Endothelial cell of umbilical vein (primary cell): ENCODE measurements around the gene HLA-DPA1. TPM values are rescaled to one million over a fixed set of nuclear protein-coding genes. Genes with fewer than 3 reads are reported as not detected.

ENCODE experiments used
- BruUV-seq: library from RNA; stranded (reverse); fragments of 400-500 nt; replicated peaks from 2 replicates; lab custom pipeline; 2021; lab: Mats Ljungman, UMichigan
- CTCF ChIA-PET: fragments of 300-600, 350-600 bp; sonication (Branson Sonifier 250); formaldehyde crosslinking; loops from one replicate; lab custom pipeline; 2021; ENCODE audit warnings: antibody characterized with exemption, inconsistent platforms; lab: Charles Lee
- POLR2A ChIA-PET: fragments of 300-600, 350-600 bp; sonication (Branson Sonifier 250); formaldehyde crosslinking; loops from one replicate; lab custom pipeline; 2021; ENCODE audit warnings: antibody characterized with exemption, inconsistent platforms; lab: Charles Lee
- DNase-seq: peaks from one replicate; pipeline ENCODE4 v3.0.0-alpha.2; 2011; ENCODE audit warnings: low read depth, low spot score
- FAIRE-seq: peaks from 2 replicates; lab custom pipeline; 2011; peaks lifted over from hg19 to GRCh38; lab: Jason Lieb, UNC
- H2AFZ ChIP-seq: 2 replicates; pipeline ENCODE4 v1.6.0; 2012; ENCODE audit warnings: low read depth, low read length, control low read depth, inconsistent platforms
- H3K27ac ChIP-seq: 2 replicates; pipeline ENCODE4 v1.5.1; 2011; ENCODE audit warnings: low read depth, mild to moderate bottlenecking, control low read depth, low read length, moderate library complexity; ENCODE audit not compliant: insufficient read depth
- H3K27me3 ChIP-seq, 2 experiments: 2 replicates each; pipeline versions ENCODE4 v1.6.0 to v1.6.1; 2011; ENCODE audit warnings: low read length in 2 of 2, mixed read lengths in 1 of 2; ENCODE audit not compliant: control insufficient read depth in 2 of 2, insufficient read depth in 2 of 2
- H3K36me3 ChIP-seq, 2 experiments: 2 replicates in 1 of 2; 3 replicates in 1 of 2; pipeline ENCODE4 v1.5.1; 2011; ENCODE audit warnings: low read length in 2 of 2, mild to moderate bottlenecking in 1 of 2, moderate library complexity in 1 of 2; ENCODE audit not compliant: control insufficient read depth in 2 of 2, insufficient read depth in 2 of 2; ENCODE audit errors: extremely low read depth in 1 of 2
- H3K4me1 ChIP-seq: 3 replicates; pipeline ENCODE4 v1.5.1; 2011; ENCODE audit warnings: mild to moderate bottlenecking, low read length; ENCODE audit not compliant: control insufficient read depth, insufficient read depth; ENCODE audit errors: extremely low read depth
- H3K4me2 ChIP-seq: 2 replicates; pipeline ENCODE4 v1.6.1; 2011; ENCODE audit warnings: low read length, control low read depth, mixed read lengths; ENCODE audit not compliant: insufficient read depth
- H3K4me3 ChIP-seq, 3 experiments: fragments of 200-600 bp in 1 of 3; sonication (generic), shearing (Covaris generic) in 1 of 3; replicated peaks in 1 of 3; 2 replicates each; pipeline ENCODE4 v1.5.1; 2011 to 2016; ENCODE audit warnings: control low read depth in 3 of 3, low read length in 3 of 3, mild to moderate bottlenecking in 2 of 3, inconsistent platforms in 1 of 3, low read depth in 1 of 3, moderate library complexity in 1 of 3; ENCODE audit not compliant: insufficient read depth in 1 of 3
- H3K79me2 ChIP-seq: 2 replicates; pipeline ENCODE4 v1.6.0; 2012; ENCODE audit warnings: low read length, inconsistent platforms; ENCODE audit not compliant: control insufficient read depth, insufficient read depth
- H3K9ac ChIP-seq: replicated peaks from 2 replicates; pipeline ENCODE3; 2011; ENCODE audit warnings: low read length, control low read depth; ENCODE audit not compliant: insufficient read depth; ENCODE audit errors: extremely low read depth
- H3K9me1 ChIP-seq: replicated peaks from 3 replicates; pipeline ENCODE4 v1.6.0; 2011; ENCODE audit warnings: mild to moderate bottlenecking, low read length; ENCODE audit not compliant: control insufficient read depth, insufficient read depth; ENCODE audit errors: extremely low read depth
- H3K9me3 ChIP-seq: replicated peaks from 2 replicates; pipeline ENCODE4 v1.5.1; 2012; ENCODE audit warnings: low read length, inconsistent platforms; ENCODE audit not compliant: control insufficient read depth, insufficient read depth
- H4K20me1 ChIP-seq: replicated peaks from 2 replicates; pipeline ENCODE3; 2011; ENCODE audit warnings: mild to moderate bottlenecking, low read length; ENCODE audit not compliant: control insufficient read depth, insufficient read depth; ENCODE audit errors: extremely low read depth
- EZH2 ChIP-seq: IDR thresholded peaks from 2 replicates; pipeline ENCODE4 v1.6.1; 2012; ENCODE audit warnings: borderline replicate concordance, low read depth, mild to moderate bottlenecking, moderate library complexity, low read length, inconsistent platforms; ENCODE audit not compliant: severe bottlenecking
- FOS ChIP-seq: IDR thresholded peaks from 2 replicates; pipeline ENCODE4 v1.6.1; 2011; ENCODE audit warnings: mild to moderate bottlenecking, low read length, moderate library complexity, borderline replicate concordance; ENCODE audit not compliant: insufficient read depth
- GATA2 ChIP-seq: IDR thresholded peaks from 2 replicates; pipeline ENCODE4 v1.7.0; 2011; ENCODE audit warnings: low read depth, mild to moderate bottlenecking, moderate library complexity, mixed read lengths, low read length; ENCODE audit not compliant: insufficient read length, insufficient read depth
- JUN ChIP-seq: IDR thresholded peaks from 2 replicates; pipeline ENCODE4 v1.6.1; 2011; ENCODE audit warnings: borderline replicate concordance, low read depth; ENCODE audit not compliant: insufficient read length, insufficient read depth
- MYC ChIP-seq: IDR thresholded peaks from one replicate; pipeline ENCODE4 v1.6.1; 2011; ENCODE audit warnings: mild to moderate bottlenecking, low read depth, low read length
- POLR2A ChIP-seq: IDR thresholded peaks from 2 replicates; pipeline ENCODE4 v1.6.1; 2012; ENCODE audit warnings: low read depth, mild to moderate bottlenecking, control low read depth, low read length
- POLR2AphosphoS5 ChIP-seq: IDR thresholded peaks from 2 replicates; pipeline ENCODE4 v1.6.1; 2012; ENCODE audit warnings: low read depth, mild to moderate bottlenecking, control low read depth, low read length, moderate library complexity; ENCODE audit not compliant: insufficient read depth
- dilution Hi-C: fragments of 300-500 bp; cut with MboI; formaldehyde crosslinking; loops from one replicate; pipeline ENCODE4 v1.15.0; 2019; ENCODE audit warnings: low sequenced_read_pairs; ENCODE audit not compliant: extremely low pct_ligation_motif_present
- intact Hi-C: fragments of 100-400 bp; cut with micrococcal nuclease; formaldehyde crosslinking; loops from one replicate; pipeline ENCODE4 v1.10.0; 2022
- polyA plus RNA-seq, 4 experiments: library from polyadenylated mRNA; depleted of rRNA in 3 of 4; stranded (reverse) in 3 of 4; unstranded in 1 of 4; fragments of >200 nt; gene quantifications; 2 replicates each; pipeline versions ENCODE4 v1.2.1 to v1.2.3, GENCODE V29; 2011 to 2012; ENCODE audit warnings: missing spikeins in 1 of 4
- total RNA-seq: library from RNA; stranded (reverse); gene quantifications from 2 replicates; pipeline ENCODE4 v1.2.3, GENCODE V29; 2021
- TF ChIP-seq, protein P1 (sequence below), 2 donors: IDR thresholded peaks; 1 replicate in 1 of 2; 2 replicates in 1 of 2; pipeline ENCODE4 v1.5.1; 2011; ENCODE audit warnings: low read length in 2 of 2, mild to moderate bottlenecking in 2 of 2, moderate library complexity in 2 of 2, control low read depth in 1 of 2, inconsistent platforms in 1 of 2, low read depth in 1 of 2; ENCODE audit not compliant: insufficient read depth in 1 of 2; ENCODE audit errors: extremely low read depth in 1 of 2
- TF ChIP-seq, protein P2 (sequence below): IDR thresholded peaks from 2 replicates; pipeline ENCODE4 v1.6.1; 2011; ENCODE audit not compliant: insufficient read depth, insufficient read length

The HLA-DPA1 gene
- total and polyA plus RNA-seq, 2 donors (not counting 3 experiments of a cell fraction or from before 2014, with no cell fraction given) = 23.2 TPM; not detected in 1

DNA sequence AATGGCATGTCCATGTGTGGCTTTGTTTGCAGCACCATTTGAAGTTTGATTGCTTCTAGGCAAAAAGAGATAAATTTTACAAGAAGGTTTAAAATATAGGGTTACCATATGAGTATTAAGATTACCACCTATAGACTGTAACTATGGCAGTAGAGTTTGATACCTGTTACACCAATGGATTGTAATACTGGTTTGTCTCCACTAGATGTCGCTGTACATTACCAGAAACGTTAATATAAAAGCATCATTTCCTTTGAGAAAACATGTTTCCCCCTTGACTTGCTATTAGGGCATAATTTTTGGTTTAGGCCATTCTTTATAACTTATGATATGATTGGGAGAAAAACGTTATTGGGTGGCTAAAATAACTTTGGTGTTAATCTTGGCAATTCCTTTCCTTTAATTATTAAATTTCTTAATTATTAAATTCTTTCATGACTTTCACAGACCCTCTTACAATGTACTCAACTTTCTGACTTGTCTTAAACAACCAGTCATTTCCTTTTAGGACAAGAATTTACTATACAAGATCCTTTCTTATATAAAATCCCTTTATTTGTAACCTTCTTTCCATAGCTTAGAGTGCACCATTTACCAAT, 45.2 kb upstream of the HLA-DPA1 start:
- Histone ChIP-seq H3K9me3 (no peaks in the 10 kb centered on the region), H3K9ac (no peak overlapping the region), H3K36me3 (no peaks in the 10 kb centered on the region), H3K27me3 (peaks cover 44 to 46% of the 10 kb centered on the region in 2 experiments), H3K4me1 (no peaks in the 10 kb centered on the region), H3K79me2 (no peaks in the 10 kb centered on the region), H3K4me3 (no peak overlapping the region), H3K27ac (no peak overlapping the region), H3K4me2 (no peak overlapping the region), H2AFZ (no peak overlapping the region), H3K9me1 (no peaks in the 10 kb centered on the region), H4K20me1 (no peaks in the 10 kb centered on the region)
- BruUV-seq = no TSS peak
- dilution Hi-C loops (no loop called here), intact Hi-C loops (loop anchor here (1.0 kb wide), 3 partner anchors 79 to 227 kb away; no protein-coding TSS in a partner anchor)
- DNase-seq (peak; percentile 57), FAIRE-seq (peak; percentile 87)
- TF ChIP-seq EZH2 = no peak
- TF ChIP-seq, protein P1, sequence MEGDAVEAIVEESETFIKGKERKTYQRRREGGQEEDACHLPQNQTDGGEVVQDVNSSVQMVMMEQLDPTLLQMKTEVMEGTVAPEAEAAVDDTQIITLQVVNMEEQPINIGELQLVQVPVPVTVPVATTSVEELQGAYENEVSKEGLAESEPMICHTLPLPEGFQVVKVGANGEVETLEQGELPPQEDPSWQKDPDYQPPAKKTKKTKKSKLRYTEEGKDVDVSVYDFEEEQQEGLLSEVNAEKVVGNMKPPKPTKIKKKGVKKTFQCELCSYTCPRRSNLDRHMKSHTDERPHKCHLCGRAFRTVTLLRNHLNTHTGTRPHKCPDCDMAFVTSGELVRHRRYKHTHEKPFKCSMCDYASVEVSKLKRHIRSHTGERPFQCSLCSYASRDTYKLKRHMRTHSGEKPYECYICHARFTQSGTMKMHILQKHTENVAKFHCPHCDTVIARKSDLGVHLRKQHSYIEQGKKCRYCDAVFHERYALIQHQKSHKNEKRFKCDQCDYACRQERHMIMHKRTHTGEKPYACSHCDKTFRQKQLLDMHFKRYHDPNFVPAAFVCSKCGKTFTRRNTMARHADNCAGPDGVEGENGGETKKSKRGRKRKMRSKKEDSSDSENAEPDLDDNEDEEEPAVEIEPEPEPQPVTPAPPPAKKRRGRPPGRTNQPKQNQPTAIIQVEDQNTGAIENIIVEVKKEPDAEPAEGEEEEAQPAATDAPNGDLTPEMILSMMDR (IDR thresholded peaks at IDR 0.05; ENCODE audit: extremely low read depth in 1 of 2, insufficient read depth in 1 of 2, low read depth in 1 of 2, low read length in 2 of 2) = peak; percentile 38 to 48
- ChIA-PET POLR2A (no interaction called here), CTCF (interaction anchor here (1.1 to 4.6 kb wide), 6 partner anchors 11 to 129 kb away, joined by 3 to 55 read pairs (median 11); partner anchors contain the start of gene HLA-DPB1)

DNA sequence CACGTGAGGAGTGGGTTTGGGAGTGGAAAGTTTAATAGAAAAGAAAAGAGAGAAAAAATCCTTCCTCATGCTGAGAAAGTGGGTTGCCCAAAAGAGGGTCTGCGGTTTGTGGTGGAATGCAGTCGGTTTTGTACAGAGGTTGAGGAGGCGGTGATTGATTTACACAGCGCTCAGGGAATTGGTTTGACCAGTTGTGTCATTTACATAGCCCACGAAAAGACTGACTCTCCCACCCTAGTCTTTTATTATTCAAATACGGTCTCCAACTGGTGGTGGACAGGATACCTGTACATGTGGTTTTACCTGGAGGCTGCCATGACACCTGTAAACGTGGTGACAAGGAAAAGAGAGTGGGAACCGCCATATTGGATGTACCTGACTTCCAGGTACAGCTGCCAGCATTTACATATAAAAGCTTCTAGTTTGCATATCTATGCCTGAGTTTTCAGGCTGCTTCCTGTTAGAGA, 44.4 kb upstream of the HLA-DPA1 start:
- DNase-seq = no peak
- no peaks in the 10 kb centered on the region for H3K4me1 ChIP-seq
- peaks cover 49 to 52% of the 10 kb centered on the region in 2 experiments for H3K27me3 ChIP-seq
- no peak overlapping the region for H3K27ac ChIP-seq
- H3K79me2 ChIP-seq = no peaks in the 10 kb centered on the region
- FAIRE-seq = no peak
- H3K9me3 ChIP-seq = no peaks in the 10 kb centered on the region
- no peak overlapping the region for H3K4me2 ChIP-seq
- no peak overlapping the region for H2AFZ ChIP-seq
- dilution Hi-C loops = no loop called here
- H3K9me1 ChIP-seq = no peaks in the 10 kb centered on the region
- no peak overlapping the region for H3K4me3 ChIP-seq
- ChIA-PET POLR2A (no interaction called here), CTCF (interaction anchor here (0.6 to 4.6 kb wide), 5 partner anchors 8 to 131 kb away, joined by 3 to 55 read pairs (median 9); no protein-coding TSS in a partner anchor)
- TF ChIP-seq EZH2 = no peak
- no peak for TF ChIP-seq POLR2AphosphoS5
- TF ChIP-seq, protein P1 (IDR thresholded peaks at IDR 0.05; ENCODE audit: extremely low read depth in 1 of 2, insufficient read depth in 1 of 2, low read depth in 1 of 2, low read length in 2 of 2) = no peak
- TF ChIP-seq GATA2 = no peak
- TF ChIP-seq FOS = no peak
- no peak for TF ChIP-seq JUN
- TF ChIP-seq, protein P2, sequence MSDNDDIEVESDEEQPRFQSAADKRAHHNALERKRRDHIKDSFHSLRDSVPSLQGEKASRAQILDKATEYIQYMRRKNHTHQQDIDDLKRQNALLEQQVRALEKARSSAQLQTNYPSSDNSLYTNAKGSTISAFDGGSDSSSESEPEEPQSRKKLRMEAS = no peak
- TF ChIP-seq POLR2A = no peak
- TF ChIP-seq MYC = no peak
- no peaks in the 10 kb centered on the region for H4K20me1 ChIP-seq
- H3K9ac ChIP-seq = no peak overlapping the region
- no TSS peak for BruUV-seq
- intact Hi-C loops = loop anchor here (1.0 kb wide), 3 partner anchors 79 to 227 kb away; no protein-coding TSS in a partner anchor
- H3K36me3 ChIP-seq = no peaks in the 10 kb centered on the region
